IPS-18c (cell line): ENCODE data around the gene SLC37A1.

Source experiments
- H3K4me3 ChIP-seq: 2 replicates; pipeline ENCODE4 v1.7.0; 2013; ENCODE audit warnings: low read depth, mild to moderate bottlenecking, low read length, moderate library complexity; ENCODE audit not compliant: insufficient read depth
- H3K9me3 ChIP-seq: one replicate; pipeline ENCODE4 v1.6.1; 2013; ENCODE audit warnings: mild to moderate bottlenecking, low read length, moderate library complexity; ENCODE audit not compliant: control insufficient read depth, insufficient read depth

SLC37A1 gene

DNA sequence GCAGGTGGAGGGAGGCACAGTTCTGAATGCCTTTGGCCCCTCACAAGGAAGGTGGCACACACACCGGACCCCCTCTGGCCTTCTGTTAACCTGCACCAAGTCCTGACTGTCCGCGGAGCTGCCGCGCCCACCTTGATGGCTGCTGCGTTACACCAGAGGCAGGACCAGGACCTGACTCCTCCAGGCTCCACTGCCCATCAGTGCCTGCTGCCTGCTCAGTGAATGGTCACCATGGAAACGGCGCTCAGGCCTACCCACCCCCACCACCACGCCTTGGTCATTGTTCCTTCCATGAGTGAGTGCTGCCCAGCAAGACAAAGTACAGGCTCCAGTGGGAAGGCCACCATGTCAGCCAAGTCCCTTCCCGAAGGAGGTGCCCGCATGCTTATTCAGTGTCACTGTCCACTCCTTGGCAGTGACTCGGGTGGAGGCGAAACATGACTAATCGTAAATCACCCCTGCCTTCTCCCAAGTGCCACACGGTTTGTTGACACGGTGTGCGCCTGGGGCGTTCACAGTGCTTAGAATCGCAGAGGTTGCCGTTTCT lies 57.3 kb downstream of the SLC37A1 start:
- H3K4me3 ChIP-seq: no peak overlapping the region

DNA sequence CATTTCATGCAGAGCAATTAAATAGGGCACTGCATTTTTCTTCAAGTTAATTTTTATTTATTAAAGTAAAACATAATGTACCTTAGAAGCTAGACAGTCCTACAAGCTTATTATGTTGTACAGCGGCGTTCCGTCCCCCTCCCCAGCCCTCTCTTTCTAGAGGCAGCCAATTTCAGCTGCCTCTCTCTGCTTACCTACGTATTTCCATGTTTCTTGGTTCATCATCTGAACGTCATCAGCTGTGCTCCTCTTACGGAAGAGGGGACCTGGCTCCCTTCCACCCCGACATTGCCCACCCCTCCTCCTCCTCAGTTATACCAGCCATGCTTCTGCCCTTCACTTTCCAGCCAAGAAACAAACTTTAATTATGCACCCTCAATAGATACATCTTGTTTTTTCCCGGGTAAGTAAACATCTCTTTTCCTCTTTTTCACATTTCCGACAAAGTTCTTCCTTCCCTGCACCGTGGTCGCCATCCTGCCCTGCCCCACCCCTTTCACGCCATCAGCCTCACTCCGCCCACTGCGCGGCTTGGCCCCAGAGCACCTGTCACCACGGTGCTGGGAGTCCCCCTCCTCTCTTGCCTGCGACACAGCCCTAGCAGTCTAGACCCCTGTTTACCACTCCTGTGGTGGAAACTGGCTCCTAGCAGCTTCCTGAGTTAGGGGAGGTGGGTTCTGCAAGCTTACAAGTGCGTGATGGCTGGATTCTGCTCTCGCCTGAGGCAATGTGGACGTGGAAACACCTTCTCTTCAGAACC lies 57.9 kb downstream of the SLC37A1 start:
- Histone ChIP-seq H3K4me3 (no peak overlapping the region), H3K9me3 (no peaks in the 10 kb centered on the region)

More for the DNA sequence above, 57.3 kb downstream of the SLC37A1 start:
- H3K9me3 ChIP-seq: no peaks in the 10 kb centered on the region

DNA sequence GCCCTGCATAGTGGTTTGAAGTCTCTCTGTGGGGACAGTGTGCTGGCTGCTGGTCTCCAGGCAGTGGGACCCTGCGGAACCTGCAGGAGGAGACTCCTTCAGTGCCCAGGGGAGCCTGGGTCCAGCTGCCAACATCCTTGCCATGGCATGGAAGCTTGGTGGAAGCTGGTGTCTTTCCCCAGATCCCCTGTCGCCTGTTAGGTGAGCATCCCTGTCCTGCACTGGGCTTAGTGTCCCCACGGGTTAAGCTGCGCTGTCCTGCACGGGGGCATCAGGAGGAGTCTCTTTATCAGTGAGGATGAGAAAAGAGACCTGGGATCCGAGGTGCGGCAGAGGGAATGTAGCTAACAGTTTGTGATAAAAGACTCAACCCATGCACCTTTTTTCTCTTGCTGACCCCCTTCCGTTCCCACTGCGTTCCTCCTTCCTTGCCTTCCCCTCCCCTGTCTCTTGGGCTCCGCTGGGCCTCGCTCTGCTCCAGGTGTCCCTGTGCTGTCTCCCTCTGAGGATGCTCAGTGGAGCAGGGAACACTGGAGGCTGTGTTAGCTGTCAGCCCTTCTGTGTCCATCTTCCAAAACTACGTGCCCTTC lies 59.3 kb downstream of the SLC37A1 start:
- no peaks in the 10 kb centered on the region for H3K9me3 ChIP-seq
- H3K4me3 ChIP-seq: no peak overlapping the region

DNA sequence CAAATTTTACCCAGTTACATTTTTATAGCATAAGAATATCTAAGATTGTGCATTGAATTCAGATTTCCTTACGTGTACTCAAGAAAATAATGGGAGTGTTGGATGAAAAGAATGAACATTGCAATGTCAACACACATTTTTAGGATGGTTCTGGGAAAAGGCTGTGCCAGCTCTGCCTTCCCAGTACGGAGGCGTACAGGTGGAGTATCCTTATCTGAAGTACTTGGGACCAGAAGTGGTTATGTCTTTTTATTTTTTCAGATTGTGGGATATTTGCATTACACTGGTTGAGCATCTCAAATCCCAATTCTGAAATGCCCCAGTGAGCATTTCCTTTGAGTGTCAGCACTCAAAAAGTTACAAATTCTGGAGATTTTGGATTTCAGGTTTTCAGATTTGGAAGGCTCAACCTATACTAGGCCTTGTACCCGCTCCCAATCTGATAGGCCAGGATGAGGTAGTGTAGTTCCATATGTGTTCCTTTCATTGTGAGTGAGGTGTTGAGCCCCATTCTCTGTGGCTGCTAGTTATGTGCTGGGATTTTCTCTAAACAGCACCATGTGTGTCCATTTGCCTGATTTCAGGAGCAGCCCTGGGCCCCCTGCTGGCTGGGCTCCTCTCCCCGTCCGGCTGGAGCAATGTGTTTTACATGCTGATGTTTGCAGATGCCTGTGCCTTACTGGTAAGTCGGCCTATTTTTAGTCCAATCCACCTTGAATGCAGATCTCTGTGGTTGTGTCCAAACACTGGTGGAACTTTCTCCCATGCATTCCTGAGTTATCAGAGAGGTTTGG lies 60.8 kb downstream of the SLC37A1 start:
- H3K9me3 ChIP-seq: no peaks in the 10 kb centered on the region
- H3K4me3 ChIP-seq: no peak overlapping the region

DNA sequence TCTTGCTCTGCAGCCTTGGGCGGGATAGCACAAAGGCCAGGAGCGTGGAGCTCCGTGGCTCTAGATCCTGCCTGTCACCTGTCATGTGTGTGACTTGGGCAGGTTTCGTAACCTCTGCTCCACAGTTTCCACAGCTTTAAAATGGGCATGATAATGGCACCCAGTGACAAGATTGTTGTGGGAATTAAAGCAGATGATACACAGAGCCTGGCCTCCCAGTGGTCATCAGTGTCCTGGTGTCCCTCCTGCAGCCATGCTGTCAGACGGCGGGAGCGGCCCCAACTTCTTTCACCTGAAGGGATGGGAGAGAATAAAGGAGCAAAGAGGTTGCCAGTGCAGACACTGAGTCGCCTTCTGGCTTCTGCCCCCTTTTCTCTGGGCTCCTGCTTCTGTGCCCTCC lies 61.5 kb downstream of the SLC37A1 start:
- Histone ChIP-seq H3K4me3 (no peak overlapping the region), H3K9me3 (no peaks in the 10 kb centered on the region)

DNA sequence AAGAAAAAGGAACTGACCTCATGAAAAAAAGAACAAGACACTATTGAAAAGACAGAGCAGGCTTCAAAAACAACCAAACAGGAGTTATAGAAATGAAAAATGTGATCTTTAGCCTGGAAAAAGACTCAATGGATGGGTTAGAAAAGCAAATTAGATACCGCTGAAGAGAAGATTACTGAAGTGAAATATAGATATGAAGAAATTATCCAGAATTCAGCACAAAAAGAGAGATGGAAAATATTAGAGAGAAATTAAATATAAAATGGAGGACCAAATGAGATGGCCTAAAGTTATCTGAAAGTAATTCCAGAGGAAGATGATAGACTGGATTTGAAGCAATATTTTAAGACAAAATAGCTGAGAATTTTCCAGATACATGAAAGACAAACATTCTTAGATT lies 63.0 kb downstream of the SLC37A1 start:
- Histone ChIP-seq H3K4me3 (no peak overlapping the region), H3K9me3 (no peaks in the 10 kb centered on the region)

DNA sequence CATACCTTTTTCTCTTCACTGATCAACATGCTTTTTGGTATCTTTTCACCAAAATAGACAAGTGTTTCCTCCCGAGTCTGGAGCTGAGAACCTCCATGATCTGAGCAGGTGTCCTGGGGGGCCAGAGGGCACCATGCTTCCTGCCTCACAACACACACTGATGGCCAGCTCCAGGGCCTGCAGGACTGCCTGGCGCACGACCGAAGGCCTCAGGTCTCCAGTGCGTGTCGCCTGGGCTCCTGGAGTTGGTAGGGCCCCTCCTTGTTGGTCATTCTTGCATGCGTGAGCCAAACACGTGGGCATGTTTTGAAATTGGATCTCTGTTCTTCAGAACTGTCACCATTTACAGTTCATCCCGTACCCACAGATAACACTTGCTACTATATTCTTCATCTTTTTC lies 64.4 kb downstream of the SLC37A1 start:
- no peak overlapping the region for H3K4me3 ChIP-seq
- H3K9me3 ChIP-seq: no peaks in the 10 kb centered on the region

DNA sequence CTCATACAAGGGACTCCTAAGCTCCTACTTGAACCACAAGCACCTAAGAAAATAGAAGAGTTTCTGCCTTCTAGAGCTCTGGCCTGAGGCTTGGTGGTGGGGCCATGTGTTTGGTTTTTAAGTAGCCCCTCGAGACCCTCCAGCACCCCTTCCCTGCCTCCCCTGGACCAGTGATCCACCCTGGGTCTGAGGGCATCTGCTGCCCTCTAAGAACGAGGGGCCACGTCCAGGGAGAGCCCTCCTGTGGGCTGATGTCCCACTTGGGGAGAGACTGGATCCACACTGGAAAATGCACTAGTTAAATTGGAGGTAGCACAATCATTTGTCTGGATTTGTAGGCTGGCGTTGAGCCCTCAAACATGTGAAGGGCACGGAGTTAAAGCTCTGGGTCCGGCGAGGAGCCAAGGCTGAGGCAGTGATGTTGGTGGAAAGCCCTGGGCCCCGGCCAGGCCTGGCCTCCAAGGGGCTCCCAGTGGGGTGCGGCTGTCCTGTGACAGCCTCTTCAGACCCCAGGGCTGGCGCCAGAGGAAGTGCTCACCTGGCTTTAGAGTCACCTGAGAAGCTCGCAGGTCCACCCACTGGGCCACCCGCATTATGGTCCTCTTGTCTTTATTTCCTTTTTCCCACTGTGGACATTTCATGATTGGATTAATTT lies 65.2 kb downstream of the SLC37A1 start:
- no peak overlapping the region for H3K4me3 ChIP-seq
- no peaks in the 10 kb centered on the region for H3K9me3 ChIP-seq

DNA sequence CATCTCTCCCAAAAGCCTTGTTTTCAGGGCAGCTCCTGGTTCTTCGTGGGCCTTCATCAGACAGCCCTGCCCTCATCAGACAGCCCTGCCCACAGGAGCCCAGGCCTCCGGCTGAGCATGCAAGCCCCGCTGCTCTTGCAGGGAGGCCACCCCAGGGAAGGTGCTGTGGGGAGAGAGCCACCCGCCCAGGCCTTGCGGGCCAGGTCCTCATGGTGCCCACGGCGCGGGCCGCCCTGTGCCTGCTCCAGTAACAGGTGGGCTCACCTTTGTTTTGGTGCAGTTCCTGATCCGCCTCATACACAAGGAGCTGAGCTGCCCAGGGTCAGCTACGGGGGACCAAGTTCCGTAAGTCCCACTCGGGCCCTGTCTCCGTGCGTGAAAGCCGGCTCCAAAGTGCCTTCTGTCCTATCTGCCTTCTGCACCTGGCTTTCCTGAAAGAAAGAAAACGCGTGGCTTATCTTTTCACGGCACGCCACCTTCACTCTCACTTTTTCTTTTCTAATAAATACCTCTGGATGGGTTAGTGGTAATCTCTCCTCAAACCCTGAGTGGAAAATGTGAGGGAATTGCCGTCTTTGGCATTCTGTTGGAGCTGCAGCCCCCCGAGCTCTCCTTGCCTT lies 65.9 kb downstream of the SLC37A1 start:
- H3K9me3 ChIP-seq: no peaks in the 10 kb centered on the region

DNA sequence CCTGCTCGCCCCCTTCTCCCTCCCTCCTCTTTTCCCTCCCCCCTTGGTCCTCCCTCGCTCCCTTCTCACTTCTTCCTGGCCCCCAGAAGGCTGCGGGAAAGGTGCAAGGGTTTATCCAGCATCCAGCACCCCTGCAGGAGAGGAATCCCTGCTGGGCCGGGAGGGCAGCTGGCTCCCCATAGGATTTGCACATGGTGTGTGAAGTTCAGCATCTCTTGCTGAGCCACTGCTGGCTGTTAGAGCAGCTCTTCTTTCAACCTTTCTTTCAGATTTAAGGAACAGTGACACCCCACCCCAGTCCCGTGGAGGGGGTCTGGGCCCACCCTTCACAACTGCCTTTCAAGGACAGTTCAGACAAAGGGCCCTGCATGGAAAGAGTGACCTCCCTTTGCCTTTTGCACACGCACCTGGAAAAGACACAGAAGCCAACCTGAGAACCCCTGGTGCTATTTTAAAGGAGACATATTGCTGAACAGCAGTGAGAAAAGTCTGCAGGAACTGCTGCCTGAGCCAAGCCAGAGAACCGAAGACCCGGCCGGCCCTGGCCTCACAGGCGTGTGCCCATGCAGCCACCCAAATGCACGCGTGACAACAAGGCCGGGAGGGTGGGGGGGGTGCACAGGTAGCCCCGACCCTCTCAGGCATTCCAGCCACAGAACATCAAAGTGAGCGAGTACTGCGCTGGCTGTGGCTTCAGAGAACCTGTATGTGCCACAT lies 66.6 kb downstream of the SLC37A1 start:
- Histone ChIP-seq H3K4me3 (no peak overlapping the region), H3K9me3 (no peaks in the 10 kb centered on the region)

More for the DNA sequence above, 65.9 kb downstream of the SLC37A1 start:
- H3K4me3 ChIP-seq: no peak overlapping the region

DNA sequence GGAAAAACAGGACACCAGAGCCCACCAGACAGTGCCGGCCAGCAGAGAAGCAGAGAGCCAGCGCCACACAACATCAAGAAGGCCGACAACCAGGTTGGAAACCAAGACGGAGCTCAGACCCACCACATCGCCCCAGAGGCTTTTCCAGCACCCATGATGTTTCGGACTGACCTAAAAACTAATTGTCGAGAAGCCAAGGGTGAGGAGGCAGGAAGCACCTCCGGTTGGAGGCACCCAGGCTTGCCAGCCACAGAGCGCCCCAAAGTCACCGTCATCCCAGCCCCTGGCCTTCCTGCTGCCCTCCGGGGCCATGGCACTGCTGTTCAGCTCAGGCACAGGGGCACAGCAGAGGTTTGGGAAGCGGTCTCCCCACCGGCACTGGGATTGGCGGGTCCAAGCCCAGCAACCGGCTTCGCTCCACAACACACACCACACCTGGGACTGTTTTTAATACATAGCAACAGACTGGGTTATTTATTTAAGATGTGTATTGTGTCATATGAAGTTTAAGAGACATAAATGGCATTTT lies 67.2 kb downstream of the SLC37A1 start:
- H3K4me3 ChIP-seq: no peak overlapping the region

DNA sequence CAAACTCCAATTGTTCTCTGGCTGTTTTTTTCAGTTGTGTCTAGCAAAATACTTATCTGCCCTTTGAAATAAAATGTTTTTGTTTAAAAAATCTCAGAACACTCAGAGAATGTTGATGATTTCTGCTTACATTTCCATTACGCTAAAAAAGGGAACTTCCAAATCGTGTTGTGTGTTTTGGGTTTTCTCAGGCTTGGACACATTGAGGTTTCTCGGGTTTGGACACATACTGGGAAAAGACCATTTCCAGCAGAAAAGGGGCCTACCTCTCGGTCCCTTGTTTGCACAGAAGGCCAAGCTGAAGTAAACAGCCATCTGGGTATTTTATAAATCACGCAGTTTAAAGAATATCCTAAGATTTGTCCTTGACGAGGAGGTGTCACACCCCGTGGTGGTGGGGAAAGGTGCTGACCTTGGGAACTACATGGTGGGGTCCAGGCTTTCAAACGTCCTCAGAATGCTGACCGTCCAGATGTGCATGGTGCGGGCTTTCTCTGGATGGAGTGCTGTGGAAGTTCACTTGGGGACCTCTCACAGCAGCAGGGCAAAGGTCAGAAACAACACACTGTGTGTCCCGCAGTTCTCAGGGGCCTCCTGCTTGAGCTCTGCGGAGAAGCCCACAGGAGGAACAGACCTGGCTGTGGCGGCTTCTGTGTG lies 67.8 kb downstream of the SLC37A1 start:
- Histone ChIP-seq H3K4me3 (no peak overlapping the region), H3K9me3 (no peaks in the 10 kb centered on the region)

More for the DNA sequence above, 67.2 kb downstream of the SLC37A1 start:
- no peaks in the 10 kb centered on the region for H3K9me3 ChIP-seq

DNA sequence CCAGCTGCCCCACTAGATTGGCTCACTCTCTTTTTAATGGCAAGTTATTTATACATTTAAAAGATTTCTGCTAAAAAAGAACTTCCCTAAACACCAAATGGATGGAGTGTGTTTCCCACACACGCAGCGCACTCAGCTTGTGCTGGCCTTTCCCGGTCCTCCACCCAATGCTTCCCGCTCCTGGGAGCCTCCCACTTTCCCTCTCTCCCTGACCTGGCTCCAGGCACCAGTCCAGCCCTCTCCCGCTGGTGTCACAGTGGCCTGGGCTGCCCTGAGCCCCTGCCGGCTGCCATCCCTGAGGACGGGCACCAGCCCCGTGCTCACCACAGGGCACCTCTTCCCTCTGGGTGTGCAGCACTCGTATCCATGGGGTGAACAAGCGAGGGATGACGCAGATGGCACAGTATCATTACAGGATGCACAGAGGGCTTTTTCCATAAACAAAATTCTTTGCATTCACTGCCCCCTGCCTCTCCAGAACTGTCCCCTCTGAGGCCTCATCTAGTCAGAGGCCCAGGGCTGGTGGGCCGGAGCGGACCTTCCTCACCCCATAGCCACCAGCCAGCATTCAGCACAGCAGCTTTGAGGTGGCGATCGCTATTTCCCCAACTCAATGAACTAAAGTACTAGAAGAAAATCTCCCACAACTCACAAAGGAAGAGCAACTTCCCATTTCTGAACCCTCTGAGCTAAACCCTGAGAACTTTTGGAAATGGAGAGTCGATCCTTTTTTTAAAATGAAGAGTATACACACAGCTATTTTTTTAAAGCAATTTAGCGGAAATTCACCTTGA lies 68.5 kb downstream of the SLC37A1 start:
- H3K9me3 ChIP-seq: no peaks in the 10 kb centered on the region
- H3K4me3 ChIP-seq: no peak overlapping the region

DNA sequence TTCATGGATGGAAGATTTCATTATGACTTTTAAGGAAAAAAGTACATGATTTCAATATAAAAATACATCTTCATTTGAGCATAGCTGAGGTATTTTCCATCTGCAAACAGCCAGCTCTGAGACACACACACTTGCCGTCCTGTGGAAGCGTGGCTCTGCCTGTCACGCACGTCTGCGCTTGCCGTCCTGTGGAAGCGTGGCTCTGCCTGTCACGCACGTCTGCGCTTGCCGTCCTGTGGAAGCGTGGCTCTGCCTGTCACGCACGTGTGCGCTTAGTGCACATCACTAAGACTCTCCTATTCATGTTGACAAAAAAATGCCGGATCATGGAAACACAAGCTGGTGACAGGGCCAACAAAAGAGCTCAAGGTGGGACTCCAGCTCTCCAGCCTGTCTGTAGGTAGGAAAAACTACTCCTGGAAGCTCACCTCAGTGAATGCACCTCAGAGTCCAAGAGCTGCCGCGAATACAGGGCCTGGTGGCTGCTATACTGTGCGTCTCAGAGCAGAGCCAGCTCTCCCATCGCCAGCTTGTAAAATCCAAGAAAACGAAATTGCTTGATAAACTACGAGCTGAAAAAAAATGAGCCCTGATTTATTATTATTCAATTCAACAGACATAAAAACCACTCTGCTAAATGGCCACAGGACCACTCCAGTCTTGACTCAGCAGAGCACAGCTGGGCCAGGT lies 69.3 kb downstream of the SLC37A1 start:
- H3K4me3 ChIP-seq: no peak overlapping the region
- no peaks in the 10 kb centered on the region for H3K9me3 ChIP-seq
